NOMO-1 treated with DMSO at 0.1 percent for 48 hours (cell line): ENCODE results near the gene CASP9.

Experiments used
- DNase-seq: peaks from one replicate; lab custom pipeline; 2025; ENCODE audit not compliant: unreplicated experiment; lab: John Stamatoyannopoulos, UW

CASP9 gene

DNA sequence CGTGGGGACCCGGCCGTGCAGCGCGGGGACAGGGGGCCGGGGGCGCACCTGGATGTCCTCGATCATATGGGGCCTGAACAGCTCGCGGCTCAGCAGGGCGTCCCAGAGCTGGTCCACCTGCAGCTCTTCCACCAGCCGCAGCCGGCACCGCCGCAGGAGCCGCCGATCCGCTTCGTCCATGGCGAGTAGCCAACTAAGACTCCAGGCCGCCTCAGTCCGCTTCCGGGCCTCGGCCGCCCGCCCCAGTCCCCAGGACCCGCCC, at the start of gene CASP9:
TSS of gene CASP9 (minus strand) at position 195 of the 262 bp plus-strand sequence. CDS start at position 180, 15 bp downstream.
- no peak for DNase-seq

DNA sequence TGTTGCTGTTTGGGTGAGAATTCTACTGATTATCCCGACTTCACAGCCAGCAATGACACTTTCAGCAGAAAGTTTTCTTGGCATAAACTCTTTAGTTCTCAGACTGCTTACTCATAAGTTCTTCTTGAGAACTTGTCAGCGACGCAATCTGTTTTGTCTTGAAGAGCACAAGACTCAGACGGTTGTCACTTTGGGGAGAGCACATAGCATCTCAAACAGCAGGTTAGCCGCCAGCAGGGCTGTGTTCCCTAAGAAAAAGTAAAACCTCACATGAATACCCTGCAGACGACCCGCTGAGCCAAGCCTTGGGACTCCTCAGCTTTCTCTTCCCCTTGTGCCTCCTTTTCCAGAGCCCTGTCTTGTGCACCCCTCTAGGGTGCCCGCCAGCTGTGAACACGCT, 49.5 kb upstream of the CASP9 start:
- no peak for DNase-seq

DNA sequence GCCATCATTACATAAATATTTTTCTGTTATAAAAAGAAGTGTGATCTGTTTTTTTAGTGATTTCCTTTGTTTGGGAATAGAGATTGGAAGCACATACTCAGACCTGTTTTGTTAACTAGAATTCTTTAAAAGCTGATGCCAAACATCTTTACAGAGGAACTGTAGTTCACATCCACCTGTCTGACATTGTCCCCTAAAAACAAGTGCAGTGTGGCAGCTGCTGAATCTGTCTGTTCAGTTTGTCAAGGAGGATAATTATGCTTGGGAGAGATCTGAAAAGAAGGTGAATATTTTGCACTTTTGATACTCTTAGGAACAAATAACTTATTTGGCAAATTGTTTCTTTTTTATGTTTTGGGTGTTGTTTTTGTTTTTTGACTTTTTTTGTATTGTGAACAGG, 47.3 kb upstream of the CASP9 start:
- no peak for DNase-seq

DNA sequence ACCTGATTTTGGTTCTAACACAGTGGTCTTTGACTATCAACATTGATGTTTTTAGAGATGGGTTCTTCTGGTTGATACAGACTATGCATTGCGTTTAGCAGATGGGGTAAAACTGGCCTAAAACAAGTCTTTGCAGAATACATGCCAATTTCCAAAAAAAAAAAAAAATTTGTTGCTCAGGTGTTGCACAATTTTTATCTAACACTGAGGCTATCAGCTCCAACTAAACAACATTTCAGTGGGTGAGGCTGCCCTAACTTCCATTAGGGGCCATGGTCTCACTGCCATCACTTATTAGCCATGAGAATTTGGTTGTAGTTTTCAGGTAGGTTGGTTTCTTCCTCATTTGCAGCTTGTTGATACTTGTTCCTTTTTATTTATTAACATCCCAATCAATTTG, 46.8 kb upstream of the CASP9 start:
- DNase-seq, result no peak

DNA sequence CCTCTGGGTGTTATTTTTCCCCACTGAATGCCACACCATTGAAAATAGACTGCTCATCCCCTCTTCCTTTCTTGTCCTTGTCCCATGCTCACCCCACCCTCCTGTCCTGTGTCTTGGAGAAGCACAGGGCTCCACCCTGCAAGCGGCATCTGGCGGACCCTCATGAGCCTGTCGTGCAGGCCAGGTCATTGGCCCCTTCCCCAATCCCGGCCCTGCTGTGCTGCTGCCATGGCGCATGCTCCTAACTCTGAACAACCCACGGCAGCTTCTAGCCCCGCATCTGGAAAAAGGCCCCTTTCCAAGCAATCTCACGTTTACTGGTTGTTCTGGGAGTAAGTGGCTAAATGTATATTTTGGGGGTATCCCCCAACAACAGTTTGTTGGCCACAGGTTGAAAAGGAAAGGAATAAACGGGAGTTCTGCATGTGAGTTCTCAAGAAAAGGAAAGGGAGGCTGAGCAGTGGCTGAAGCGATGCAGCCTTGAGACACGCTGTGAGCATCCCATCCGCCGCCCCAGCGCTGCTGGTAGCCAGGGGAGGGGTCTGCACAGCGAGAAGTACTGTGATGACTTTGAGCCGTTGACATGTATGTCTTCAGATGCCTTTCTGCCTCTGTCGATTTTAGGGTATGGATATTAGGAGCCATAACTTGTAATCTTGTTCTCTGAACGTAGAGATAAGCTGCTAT, 44.5 kb upstream of the CASP9 start:
- DNase-seq, result no peak

DNA sequence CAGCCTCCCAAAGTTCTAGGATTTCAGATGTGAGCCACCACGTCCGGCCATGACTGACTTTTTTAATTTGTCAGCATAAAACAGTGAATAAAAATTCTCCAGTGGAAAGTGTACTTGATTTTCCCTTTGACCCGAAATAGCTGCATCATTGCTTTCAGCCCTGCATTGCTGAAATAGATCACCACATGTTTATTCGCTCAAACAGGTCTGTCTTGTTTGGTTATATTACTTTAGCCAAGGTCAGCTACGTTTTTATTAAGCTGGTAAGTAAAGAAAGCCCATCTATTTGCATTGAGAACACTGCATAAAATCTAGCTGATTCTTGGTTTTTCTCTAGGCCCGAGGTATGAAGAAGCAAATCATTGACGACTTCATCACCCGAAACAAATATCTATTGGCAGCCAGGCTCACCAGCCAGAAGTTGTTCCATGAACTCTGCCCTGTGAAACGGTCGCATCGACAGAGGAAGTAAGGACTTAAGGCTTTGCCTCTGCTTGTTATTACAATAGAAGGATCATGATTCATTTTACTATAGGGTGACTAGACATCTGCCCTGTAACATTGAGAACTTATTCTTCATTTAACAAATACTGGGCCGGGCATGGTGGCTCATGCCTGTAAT, 35.3 kb upstream of the CASP9 start:
- no peak for DNase-seq

DNA sequence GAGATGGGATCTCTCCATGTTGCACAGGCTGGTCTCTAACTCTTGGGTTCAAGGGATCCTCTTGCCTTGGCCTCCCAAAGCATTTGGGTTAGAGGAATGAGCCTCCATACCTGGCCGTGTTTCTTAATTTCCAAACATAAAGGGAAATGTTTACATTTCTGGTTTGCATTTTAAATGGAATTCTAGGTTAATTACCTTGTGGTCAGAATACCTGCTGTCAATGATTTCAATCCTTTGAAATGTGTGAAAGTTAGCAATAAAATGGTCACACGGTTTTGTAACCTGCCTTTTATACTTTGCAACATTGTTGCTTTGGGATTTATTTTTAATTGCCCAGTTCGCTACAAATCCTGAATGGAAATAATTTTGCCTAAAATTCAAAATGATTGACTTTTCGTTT, 34.5 kb upstream of the CASP9 start:
- no peak for DNase-seq

DNA sequence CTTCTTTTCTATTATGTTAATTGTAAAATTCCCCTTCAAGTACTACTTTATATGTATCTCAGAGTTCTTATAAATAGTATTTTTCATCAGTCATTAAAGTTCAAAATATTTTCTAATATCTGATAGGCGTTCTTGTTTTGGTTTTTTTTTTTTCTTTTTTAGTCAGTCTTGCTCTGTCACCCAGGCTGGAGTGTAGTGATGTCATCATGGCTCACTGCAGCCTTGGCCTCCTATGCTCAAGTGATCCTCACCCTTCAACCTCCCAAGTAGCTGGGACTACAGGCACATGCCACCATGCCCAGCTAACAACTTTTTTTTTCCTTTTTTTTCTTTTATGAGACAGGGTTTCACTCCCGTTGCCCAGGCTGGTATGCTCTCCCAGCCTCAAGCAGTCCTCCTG, 33.6 kb upstream of the CASP9 start:
- no peak for DNase-seq

DNA sequence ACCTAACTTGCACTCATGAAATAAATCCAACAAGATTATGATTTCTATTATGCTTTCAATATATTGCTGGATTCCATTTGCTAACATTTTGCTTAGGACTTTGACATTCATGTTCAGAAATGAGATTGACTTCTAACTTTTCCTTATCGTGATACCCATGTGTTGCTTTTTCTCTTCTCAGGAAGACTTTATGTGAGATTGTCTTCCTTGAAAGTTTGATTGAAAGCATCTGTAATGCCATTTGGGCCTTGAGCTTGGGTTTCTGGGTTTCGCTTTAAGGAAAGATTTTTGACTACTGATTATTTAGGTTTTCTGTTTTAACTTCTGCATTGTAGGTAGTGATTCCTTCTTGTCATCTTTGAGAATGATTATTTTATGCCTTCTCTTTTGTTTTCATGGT, 33.0 kb upstream of the CASP9 start:
- DNase-seq, result no peak

DNA sequence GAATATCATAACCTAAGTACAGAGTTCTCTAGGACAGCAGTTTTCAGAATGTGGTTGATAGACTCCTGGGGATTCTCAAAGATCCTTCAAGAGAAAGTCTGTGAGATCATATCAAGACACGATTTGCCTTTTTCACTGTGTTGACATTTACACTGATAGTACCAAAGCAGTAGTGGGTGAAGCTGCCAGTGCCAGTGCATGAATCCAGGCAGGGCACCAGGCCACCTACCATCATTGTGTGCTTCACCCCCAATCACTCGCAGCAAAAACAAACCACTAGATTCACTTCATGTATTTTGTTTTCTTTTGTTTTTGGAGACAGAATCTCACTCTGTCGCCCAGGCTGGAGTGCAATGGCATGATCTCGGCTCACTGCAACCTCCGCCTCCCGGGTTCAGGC, 26.6 kb upstream of the CASP9 start:
- DNase-seq, result no peak

DNA sequence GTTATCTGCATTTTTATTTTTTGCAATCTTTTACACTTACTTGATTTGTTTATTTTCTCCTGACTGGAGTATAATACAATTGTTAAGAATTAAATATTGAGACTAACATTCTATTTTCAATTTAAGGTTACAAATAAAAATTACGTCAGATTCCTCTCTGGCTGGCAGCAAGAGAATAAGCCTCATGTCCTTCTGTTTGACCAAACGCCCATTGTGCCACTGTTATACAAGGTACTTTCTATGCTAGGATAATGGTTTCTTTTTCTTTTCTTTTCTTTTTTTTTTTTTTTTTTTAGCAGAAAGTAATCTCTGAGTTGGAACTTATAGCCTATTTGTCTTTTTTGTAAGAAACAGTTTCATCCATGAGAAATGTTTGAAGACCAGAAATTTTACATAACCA, 22.6 kb upstream of the CASP9 start:
- no peak for DNase-seq

DNA sequence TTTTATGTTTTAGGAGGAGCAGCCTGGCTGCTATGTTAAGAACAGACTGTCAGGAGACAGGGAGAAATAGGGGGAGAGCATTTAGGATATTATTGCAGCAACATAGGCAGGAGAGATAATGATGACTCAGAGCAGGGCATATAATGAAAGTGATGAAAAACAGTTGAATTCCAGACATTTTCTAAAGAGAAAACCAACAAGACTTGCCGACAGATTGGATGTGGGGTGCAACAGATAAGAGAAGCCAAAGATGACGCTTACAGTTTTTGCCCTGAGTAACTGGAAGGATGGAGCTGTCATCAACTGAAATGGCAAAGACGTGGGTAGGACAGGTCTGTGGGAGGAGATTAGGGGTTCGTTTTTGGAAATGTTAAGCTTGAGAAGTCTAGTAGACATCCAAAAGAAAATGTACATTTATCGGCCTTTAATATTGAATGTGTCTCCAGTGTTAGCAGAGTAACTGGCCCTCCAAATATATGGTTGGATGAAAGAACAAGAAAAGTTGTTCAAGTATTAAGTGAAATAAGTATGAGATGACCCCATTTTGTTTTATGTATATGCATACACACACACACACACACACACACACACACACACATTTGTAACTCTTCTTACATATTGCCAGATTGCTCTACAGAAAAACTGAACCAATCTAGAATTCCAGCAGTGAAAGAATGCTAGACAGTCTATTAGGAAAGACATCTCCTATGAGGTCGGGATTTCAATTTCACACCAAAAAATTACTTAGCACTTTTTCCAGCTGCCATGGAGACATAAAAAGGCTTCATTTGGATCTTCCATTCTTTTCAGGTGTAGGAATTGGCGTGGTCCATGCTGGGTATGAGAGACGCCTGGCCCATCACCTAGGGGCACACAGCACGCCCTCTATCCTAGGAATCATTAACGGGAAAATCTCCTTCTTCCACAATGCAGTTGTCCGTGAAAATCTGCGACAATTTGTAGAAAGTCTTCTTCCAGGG, 19.9 kb upstream of the CASP9 start:
- DNase-seq, result no peak

DNA sequence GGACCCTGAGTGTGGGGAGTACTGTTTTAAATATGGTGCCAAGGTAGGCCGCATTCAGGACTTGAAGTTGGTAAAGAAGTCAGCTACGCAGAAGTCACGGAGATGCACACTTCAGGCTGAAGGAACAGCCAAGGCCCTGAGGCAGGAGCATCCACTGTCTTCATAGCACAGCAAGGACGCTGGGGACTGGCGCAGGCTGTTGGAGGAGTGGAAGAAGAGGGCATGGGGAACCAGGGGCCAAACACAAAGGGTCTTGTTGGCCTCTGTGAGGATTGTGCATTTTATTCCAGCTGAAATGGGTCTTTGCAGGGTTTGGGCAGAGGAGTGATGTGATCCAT, 19.2 kb upstream of the CASP9 start:
- DNase-seq, result no peak

DNA sequence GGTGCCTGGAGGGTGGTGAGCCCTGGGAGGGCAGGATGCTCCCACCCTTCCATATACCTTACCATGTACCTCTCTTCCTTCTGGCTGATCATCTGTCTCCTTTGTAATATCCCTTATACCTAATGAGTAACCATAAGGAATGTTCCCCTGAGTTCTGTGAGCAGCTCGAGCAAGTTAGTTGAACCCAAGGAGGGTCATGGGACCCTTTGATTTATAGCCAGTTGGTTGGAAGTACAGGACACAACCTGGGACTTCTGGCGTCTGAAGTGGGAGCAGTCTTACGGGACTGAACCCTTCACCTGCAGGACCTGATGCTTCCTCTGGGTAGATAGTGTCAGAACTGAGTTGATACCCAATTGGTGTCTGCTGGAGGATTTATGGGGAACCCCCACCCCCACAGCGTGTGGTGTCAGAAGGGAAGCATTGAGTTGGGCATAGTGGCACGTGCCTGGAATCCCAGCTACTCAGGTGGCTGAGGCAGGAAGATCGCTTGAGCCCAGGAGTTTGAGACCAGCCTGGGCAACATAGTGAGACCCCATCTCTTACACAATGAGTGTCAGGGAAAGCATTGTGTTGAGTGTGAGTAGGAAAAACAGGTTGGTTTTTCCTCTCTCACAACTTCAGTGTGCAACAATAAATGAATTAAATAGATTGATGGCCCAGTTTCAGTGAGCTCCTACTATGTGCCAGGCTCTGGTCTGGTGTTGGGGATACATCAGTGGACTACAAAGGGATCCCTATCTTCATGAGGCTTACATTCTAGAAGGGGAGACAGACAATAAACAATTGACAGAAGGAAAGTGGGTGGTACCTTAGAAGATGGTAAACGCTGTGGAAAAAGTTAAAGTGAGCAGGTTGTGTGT, 18.6 kb upstream of the CASP9 start:
- no peak for DNase-seq

DNA sequence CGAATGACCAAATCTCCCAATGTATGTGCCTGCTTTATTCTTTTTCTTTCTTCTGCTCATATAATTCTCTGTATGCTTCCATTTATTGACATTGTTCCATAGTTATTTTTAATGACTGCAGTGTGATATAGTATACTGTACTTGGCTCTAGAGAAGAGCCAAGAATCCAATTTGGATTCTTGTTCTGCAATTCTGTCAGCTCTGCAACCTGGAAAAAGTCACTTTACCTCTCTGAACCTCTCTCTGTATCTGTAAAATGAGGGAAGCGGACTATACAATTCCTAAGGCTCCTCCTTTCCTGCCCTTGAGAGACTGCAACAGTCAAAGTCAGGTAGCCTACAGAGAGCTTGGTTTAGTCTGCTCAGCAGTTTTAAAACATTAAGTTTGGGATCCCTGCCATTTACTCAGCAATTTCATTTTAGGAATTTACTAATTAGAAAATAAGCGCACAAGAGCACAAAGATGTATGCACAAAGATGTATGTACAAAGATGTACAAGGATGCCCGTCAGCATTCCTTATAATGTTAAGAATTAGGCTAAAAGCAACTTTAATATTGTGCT, 17.3 kb upstream of the CASP9 start:
- no peak for DNase-seq

DNA sequence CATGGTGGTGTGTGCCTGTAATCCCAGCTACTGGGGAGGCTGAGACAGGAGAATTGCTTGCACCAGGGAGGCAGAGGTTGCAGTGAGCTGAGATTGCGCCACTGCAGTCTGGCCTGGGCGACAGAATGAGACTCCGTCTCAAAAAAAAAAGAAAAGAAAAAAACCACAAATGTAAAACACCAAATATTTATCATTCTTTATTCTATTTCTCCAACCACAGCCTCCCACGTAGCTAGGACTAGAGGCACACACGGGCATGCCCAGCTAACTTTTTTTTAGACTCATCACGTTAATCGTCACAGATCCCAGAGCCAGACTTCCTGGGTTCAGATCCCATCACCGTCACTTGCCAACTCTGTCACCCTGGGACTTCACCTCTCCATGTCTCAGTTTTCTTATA, 16.2 kb upstream of the CASP9 start:
- no peak for DNase-seq

DNA sequence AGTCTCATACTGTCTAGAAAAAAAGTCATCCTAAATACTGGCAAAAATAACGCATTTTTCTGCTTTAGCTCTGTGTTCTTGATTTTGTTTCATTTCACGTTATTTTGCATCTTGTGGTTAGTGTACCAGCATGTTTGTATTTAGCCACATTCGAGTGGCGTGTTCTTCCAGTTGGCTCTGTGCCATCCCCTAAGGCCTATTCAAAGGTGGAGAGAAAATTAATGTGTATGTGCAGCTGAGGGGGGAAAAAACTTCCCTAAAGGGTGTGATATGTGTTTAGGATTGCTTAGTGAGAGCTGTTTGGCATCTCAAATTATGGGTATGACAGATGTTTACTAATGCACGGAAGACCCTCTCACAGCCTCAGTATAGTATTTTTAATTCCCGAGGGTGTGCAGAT, 14.8 kb upstream of the CASP9 start:
- no peak for DNase-seq

DNA sequence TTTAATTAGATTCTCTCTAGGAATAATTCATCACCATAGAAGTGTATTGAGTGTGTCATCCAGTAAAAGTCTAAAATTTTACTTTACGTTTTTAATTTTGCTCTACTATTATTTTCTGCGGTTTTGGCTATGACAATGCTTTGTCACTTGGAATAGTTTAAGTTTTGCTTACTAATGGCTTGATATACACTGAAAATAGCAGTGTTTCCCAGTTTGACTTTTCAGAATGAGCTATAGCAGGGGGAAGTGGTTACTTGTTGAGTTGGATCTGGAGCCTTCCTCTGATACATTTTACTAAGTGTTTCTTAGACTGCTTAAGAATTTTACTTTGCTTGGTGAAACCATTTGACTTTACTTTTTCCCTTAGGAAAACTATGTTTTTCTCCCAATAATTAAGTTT, 7.7 kb upstream of the CASP9 start:
- DNase-seq, result peak; percentile 19

DNA sequence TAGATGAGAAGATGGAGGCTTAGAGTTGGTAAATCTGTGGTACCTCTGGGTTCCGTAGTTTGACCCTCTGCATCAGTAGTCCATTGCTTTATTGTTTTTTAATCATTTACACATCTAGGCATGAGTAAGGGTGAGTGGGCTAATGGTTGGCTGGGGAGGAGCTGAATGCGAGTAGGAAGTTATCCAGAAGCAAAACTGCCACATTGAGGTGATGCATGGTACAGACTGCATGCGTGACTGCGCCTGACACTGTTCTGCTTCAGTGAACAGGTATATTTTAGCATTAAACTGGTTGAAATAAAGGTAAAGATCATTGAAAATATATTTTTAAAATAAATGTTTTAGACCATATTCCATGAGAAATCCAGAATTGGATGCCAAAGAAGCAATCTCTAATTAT, 7.0 kb upstream of the CASP9 start:
- DNase-seq, result no peak

DNA sequence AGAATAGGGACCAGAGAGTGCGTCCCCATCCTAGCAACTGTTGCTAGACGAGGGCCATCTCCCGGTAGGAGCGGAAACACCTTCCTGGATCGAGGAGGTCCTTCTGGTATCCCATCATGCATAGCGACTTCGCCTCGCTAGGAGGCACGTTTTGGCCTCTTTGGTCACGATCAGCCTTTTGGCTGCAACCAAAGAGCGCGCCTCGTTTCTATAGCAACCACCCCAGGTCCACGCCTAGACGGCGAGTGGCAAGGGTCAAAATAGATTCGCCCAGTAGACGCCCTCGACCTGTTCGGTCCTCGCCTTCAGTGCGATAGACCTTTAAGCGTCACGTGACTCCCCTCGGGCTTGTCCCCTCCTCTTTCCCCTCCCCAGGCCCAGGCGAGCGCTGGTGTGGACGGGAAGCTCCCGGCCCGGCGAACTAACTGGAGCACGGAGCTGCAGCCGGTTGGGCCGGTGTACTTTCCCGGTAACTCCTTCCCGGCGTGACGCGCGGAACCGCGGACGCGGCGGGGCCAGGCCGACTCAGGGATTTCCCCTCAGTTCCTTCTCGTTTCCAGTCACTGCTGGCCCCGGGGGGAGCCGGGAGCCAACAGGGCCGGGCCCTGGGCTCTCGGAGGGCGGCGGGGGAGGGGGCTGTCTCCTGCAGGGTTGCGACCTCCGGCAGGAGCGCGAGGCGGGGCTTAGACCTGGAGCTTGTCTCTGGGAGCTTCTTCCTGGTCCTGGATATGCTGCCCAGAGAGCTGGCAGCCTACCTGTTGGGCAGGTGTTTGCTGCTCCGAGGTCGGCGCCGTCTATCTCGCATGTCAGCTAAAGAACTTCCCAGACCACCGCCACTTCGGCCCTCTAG, 2.7 kb upstream of the CASP9 start, which contains the start of gene DNAJC16:
TSS of gene DNAJC16 (plus strand) at position 359 of the 850 bp plus-strand sequence. CDS start 2,258 bp downstream, outside the sequence.
- DNase-seq, result peak; percentile 99
